Inflammatory macrophage treated with lipopolysaccharide for 1 hour (primary cell): Measurements from ENCODE around the gene MSX1.

Experiments used
- DNase-seq, 2 donors: peaks; one replicate each; pipeline ENCODE4 v3.0.0-alpha.2; 2020 to 2022

Gene MSX1

DNA sequence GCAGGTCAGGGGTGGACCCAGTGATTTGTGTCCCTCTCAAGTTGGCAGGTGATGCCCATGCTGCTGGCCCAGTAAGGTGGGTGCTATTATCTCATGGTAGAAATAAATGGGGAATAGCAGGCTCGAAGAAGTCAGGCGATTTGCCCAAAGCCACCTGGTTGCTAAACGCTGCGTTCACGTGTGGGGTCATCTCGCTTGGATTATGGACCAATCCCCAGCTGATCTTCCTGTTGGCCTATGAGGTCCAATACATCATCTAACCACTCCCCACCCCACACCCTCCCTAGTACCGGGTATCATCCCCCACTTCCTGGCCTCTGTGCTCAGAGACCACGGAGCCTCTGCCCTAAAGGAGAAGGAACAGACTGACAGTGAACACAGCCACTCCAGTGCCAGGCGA is 18.3 kb upstream of the MSX1 start:
- no peak for DNase-seq

GRCh38 chr4:4842476-4843441 is 16.7 kb upstream of the MSX1 start:
- DNase-seq = no peak

- DNase-seq = no peak
These were observed 15.7 kb upstream of the MSX1 start for GRCh38 chr4:4843635-4844291.

GRCh38 chr4:4845027-4845426 is 14.4 kb upstream of the MSX1 start:
- DNase-seq = no peak

DNA sequence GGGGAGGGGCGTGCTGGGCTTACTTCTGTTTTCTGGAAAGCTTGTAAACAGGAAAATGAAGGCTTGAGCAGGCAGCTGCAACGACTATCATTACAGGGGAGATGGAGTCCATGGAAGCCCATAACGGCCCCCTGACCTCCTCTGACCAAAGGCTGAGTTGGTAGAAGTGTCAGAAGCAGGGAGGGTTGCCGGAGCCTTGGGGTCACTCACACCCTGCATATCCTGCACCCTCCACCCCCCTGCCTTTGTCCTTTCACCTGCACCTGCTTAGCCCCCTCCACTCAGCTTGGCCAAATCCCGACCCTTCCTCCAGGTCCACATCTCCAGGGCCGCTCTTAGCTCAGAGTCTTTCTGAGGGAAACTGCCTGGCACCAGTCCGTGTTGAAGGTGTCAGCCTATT is 12.5 kb upstream of the MSX1 start:
- no peak for DNase-seq

- DNase-seq = no peak
These were observed 10.9 kb upstream of the MSX1 start for GRCh38 chr4:4848540-4848939.

DNA sequence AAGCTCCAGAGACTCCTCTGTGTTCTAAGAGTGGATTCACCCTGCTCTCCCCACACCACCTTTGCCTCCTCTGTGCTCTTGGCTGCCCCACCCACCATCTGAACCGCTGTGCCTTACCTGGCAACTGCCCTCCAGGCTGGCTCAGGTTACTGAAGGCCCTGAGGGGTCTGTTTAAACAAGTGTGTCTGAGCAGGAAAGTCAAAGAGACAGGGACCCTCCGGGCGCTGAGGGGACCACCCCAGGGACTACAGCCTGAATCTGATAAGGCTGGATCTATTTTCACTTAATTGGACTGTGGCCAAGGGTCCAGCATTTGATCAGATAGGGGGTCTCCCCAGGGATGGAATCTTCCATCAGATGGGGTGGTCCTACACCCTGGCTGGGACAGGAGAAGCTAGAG is 10.4 kb upstream of the MSX1 start:
- DNase-seq = no peak

GRCh38 chr4:4849524-4850193 is 9.8 kb upstream of the MSX1 start:
- DNase-seq = no peak

DNA sequence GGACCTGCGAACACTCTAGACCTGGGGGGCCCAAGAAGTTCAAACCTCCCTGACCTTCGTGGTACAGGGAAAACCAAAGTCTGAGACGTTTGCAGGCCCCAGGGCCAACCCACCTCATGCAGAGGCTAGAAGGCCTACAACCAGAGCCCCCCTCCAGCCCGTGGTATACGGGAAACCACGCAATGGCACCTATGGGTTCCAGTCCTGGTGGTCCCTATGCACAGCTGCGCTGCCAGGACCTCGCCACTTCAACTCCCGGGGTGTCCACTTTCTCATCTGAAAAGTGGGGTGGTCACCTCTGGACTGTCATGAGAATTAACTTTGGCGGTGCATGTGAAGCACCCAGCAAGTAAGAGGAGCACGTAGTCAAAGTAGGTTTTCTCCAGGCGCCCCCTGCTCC is 8.4 kb upstream of the MSX1 start:
- DNase-seq = no peak

DNA sequence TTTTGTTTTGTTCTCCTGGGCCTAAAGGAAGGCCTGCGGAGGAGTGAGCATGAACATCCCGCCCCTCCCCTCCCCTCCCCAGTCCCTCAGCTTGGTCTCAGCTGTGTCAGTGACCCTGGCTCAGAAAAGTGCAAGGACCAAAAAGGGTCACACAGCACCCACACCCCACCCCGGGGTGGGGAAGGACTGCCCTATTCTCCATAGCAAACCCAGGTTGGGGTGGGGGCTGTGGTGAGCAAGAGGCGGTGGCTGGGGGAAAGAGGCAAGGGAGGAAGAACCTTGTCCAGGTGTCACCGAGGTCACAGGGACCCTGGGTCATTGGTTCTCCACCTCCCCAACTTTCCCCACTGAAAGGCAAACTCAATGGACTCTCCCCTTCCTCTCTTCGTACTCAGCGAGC is 7.6 kb upstream of the MSX1 start:
- no peak for DNase-seq

GRCh38 chr4:4852591-4853362 is 6.7 kb upstream of the MSX1 start:
- peak in 1 of 2 donors; percentile 4 for DNase-seq

DNA sequence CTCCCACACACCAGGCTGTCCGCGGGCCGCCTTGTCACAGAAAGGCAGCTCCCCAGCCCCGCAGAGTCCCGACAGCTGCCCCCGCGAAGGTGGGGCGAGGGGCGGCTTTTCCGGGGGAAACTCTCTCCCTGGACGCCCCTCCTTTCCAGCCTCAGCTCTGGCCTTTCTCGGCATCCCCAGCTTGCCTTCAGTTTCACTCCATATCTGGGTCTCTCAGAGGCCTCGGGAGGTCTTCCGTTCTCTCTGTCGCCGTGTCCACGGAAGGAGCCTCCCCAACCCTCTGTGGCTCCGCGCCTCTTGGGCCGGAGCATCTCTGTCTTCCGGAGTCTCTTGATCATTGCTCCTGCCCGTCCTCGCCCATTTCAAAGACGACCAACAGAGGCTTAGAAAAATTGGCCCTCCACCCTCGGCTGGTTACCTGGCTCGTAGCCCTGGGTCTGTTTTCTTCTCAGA is 6.1 kb upstream of the MSX1 start:
- no peak for DNase-seq

GRCh38 chr4:4853921-4854648 is 5.4 kb upstream of the MSX1 start:
- no peak for DNase-seq

DNA sequence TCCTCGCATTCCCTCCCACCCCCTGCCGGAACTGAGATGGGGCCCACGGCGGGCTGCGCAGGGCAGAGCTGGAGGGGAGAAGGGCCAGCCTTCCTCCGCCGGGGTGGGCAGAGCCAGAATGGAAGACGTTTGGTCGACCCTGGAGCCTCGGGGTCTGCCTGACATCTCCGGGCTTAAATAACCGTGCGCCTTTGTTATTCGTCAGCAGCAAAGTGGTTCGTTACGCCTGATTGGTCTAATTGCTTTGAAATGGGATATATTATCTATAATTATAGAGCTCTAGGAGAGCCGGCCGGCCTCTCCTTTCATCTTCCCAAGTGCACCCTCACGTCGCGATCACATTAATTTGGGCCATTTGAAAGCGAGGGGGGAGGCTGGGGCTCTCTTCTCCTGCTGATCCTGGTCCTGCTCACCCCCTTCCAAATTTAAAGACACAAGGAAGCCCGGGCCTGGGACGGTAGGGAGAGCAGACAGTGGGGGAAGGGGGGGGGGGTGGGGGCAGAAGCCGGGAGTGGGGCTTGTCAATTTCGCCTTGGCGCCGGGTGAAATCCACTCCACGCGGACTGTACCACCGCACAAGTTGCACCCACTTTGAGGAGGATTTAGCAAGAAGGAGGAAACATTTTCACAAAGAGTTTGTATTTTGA is 4.7 kb upstream of the MSX1 start:
- DNase-seq = no peak

DNA sequence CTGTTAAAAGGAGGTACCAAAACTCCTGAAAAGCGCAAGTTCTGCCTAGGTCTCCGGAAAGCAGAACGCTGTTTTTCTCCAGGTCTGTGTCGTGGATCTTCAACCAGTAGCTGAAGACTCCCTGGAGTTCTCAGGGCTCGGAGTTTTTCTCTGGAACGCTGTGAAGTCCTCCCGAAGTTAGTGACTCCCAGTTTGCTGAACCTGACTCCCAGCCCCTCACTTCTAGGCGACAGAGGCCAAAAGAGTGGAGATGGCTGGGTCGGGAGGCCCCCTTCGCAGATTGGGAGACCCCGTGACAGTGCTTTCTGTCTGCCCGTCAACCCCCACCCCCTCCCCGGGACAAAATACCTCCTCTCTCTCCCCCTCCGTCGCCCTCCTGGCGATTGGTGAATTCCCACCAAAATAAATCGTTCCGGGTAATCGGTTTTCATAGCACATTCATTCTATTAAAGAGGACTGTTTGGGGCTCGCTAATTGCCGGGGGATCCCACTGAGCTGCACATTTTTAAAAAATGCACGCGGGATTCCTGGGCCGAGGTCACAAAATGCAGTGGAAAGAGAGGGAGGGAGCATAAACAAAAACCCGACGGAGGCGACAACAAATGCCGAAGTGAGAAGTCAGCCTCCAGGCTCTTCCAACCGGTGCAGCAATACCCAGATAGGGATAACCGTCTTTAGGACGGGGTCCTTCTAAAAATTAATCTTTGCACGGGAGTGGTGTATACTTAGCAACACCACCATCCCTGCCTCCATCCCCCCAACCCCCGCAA is 4.0 kb upstream of the MSX1 start:
- no peak for DNase-seq

DNA sequence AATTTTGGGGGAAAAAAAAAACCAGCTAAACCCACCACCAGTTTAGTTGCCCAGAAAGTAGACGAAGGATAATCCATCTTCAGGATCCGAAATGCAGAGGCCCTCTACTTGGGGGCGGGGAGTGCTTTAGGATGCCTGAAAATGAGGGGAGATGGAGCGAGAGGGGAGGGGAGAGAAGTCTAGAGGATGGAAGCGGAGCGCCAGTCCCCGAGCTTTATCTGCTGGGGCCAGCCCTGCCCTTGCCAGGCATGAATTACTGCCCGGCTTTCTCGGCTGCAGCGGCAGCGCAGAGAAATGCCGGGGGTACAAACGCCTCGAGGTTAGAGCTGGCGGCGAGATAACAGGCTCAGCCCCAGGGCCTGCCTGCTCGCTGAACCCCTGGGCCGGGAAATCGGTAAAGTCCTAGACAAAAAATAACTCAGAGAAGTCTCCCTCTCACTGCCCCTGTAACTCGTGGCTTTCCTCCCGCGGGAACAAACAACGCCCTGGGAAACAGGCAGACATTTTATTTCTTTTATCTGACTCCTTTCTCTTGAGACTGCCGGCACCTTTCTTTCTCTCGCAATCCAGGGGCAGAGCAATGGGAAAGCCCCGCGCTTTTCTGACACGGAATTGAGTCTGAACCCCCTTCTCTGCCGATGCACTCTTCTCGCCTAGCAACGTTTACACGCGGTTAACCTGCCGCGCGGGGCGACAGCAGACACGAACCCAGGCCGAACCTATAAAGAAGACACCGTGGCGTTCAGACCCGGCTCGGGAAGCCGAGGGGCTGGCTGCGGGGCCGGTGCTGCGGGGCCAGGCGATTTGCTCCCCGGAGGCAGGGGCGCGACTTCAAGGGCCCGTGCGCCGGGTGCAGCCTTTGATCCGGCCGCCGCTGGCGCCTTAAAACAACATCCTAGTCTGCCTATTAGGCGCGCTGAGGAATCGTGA is 3.1 kb upstream of the MSX1 start:
- DNase-seq = no peak

DNA sequence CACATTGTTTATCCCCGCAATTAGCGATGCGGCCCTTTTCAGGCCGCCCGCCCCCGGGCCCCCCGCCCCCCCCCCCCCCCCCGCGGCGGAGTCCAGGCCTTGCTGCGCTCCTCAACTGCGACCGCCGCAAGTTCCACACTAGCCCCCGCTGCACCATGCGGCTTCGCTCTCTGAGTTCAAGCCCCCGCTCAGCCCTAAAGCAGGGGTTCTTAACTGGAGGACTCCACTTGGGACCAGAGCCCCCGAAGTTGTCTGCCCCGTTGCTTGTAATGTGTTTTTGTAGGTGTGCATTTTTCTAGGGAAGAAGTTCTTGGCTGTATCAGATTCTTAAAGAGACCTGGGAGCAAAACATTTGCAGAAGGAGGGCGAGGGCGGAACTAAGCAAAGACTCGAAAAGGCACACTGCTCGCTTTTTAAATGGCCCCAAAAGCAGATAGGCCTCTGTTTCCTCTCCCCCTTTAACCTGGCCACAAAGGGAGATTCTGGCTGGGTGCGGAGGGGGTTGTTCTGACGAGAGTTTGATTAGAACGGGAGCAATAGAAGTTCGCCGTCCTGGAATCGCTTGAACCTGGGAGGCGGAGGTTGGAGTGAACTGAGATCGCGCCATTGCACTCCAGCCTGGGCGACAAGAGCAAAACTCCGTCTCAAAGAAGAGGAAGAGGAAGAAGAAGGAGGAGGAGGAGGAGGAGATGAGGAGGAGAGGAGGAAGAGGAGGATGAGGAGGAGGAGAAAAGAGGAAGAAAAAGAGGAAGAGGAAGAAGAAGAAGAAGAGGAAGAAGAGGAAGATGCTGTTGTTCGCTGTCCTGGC is 2.3 kb upstream of the MSX1 start:
- no peak for DNase-seq

- no peak for DNase-seq
These were observed 1.5 kb upstream of the MSX1 start for GRCh38 chr4:4857809-4858508.
